Astrocyte (in vitro differentiated cells and primary cell): Measurements from ENCODE around the gene CISD3.

Experiments used
- CTCF ChIP-seq: IDR thresholded peaks from 2 replicates; pipeline ENCODE4 v1.5.1; 2011; ENCODE audit warnings: low read depth, mild to moderate bottlenecking, inconsistent platforms, low read length, moderate library complexity; ENCODE audit not compliant: insufficient read depth
- EZH2 ChIP-seq: IDR thresholded peaks from 2 replicates; pipeline ENCODE4 v1.6.1; 2012; ENCODE audit warnings: mild to moderate bottlenecking, low read length, inconsistent platforms; ENCODE audit not compliant: insufficient read depth

DNA sequence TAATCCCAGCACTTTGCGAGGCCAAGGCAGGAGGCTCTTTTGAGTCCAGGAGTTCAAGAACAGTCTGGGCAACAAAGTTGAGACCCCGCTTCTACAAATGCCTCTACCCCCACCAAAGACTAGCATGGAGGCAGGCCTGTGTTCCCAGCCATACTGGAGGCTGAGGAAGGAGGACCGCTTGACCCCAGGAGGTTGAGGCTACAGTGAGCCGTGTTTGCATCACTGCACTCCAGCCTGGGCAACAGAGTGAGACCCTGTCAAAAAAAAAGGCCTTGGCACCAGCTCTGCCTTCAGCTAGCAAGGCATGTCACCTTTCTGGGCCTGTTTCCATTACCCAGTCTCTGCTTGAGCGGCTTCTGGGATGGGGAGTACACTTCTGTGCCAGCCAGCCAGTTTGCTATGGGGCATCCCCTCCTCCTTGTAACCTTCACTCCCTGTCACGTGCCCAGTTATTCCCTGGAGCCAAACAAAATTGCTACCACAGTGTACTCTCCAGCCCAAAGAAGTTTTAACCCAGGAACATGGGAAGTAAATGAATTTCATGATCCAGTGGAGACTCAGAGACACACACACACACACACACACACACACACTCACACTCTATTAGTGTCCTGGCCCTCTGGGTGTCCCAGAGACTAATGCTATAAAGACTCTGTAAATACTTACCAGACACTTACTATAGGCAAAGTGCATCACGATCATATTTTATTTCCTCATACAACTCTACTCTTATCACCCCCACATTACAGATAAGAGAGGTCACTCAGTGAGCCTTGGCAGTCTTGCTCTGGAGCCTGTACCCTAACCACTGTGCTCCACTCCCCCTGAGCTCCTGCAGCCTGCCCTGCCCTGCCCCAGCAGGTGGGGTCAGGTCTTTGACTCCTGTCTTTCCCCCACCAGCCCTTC is 2.5 kb downstream of the CISD3 start:
- TF ChIP-seq CTCF (no peak), EZH2 (no peak)
